HepG2 (cell line): ENCODE results near the gene MCC. TPM values are rescaled to one million over a fixed set of nuclear protein-coding genes. Genes with fewer than 3 reads are reported as not detected.

Source experiments
- ATAC-seq: fragments of 200-7000 bp; cut with Tn5 transposase; 3 replicates; pipeline ENCODE4 v1.9.1; 2020; ENCODE audit warnings: mild to moderate bottlenecking, moderate library complexity
- BruUV-seq: library from RNA; stranded (reverse); fragments of 400-500 nt; replicated peaks from 2 replicates; lab custom pipeline; 2021; lab: Mats Ljungman, UMichigan
- CTCF ChIA-PET: fragments of 300-600 bp; formaldehyde crosslinking; extraction: SDS; loops from one replicate; lab custom pipeline; 2021; ENCODE audit warnings: low total read pairs, inconsistent platforms, low intra/inter-chr PET ratio; lab: Yijun Ruan, JAX
- POLR2A ChIA-PET: fragments of 350-600 bp; sonication (Branson Sonifier 250); formaldehyde crosslinking; loops from one replicate; lab custom pipeline; 2020; ENCODE audit warnings: antibody characterized with exemption, inconsistent platforms; lab: Yijun Ruan, JAX
- DNase-seq: peaks from one replicate; pipeline ENCODE4 v3.0.0-alpha.2; 2015; ENCODE audit warnings: low spot score
- FAIRE-seq: peaks from 3 replicates; lab custom pipeline; 2011; peaks lifted over from hg19 to GRCh38; lab: Jason Lieb, UNC
- H2AFZ ChIP-seq: one replicate; pipeline ENCODE4 v1.6.1; 2011; ENCODE audit warnings: low read length, inconsistent platforms
- H3K27ac ChIP-seq: fragments of 300-600 bp; 3 replicates; pipeline ENCODE4 v1.8.0; 2011; ENCODE audit warnings: mixed run types, mild to moderate bottlenecking, mixed read lengths, low read length, inconsistent platforms; ENCODE audit not compliant: insufficient read depth; ENCODE audit errors: extremely low read length
- H3K27me3 ChIP-seq, 2 experiments: fragments of 200-600 bp in 1 of 2; 2 replicates in 1 of 2; 3 replicates in 1 of 2; pipeline versions ENCODE4 v1.6.0 to v1.8.0; 2011; ENCODE audit warnings: low read length in 2 of 2, mild to moderate bottlenecking in 2 of 2, moderate library complexity in 2 of 2, inconsistent platforms in 1 of 2; ENCODE audit not compliant: insufficient read depth in 2 of 2, control insufficient read depth in 1 of 2
- H3K36me3 ChIP-seq, 2 experiments: fragments of 200-600 bp in 1 of 2; replicated peaks in 1 of 2; 2 replicates in 1 of 2; 3 replicates in 1 of 2; pipeline versions ENCODE4 v1.5.1 to v1.8.0; 2011; ENCODE audit warnings: low read length in 2 of 2, inconsistent platforms in 1 of 2; ENCODE audit not compliant: insufficient read depth in 2 of 2, control insufficient read depth in 1 of 2
- H3K4me1 ChIP-seq: 2 replicates; pipeline ENCODE4 v1.5.1; 2012; ENCODE audit warnings: low read length, inconsistent platforms; ENCODE audit not compliant: insufficient read depth
- H3K4me2 ChIP-seq: 2 replicates; pipeline ENCODE4 v1.6.0; 2011; ENCODE audit warnings: low read depth, low read length, inconsistent platforms
- H3K4me3 ChIP-seq, 3 experiments: fragments of 200-600 bp in 1 of 3; sonication (generic), shearing (Covaris generic) in 1 of 3; replicated peaks in 1 of 3; 2 replicates each; pipeline ENCODE4 v1.5.1; 2011 to 2016; ENCODE audit warnings: low read length in 3 of 3, inconsistent platforms in 2 of 3, low read depth in 2 of 3, mild to moderate bottlenecking in 2 of 3, control low read depth in 1 of 3, mixed read lengths in 1 of 3; ENCODE audit not compliant: insufficient read depth in 1 of 3
- H3K79me2 ChIP-seq: one replicate; pipeline ENCODE4 v1.6.1; 2011; ENCODE audit warnings: low read length, inconsistent platforms; ENCODE audit not compliant: insufficient read depth
- H3K9ac ChIP-seq: 2 replicates; pipeline ENCODE4 v1.6.0; 2011; ENCODE audit warnings: mild to moderate bottlenecking, low read depth, low read length, inconsistent platforms; ENCODE audit not compliant: insufficient read depth
- H3K9me3 ChIP-seq: 2 replicates; pipeline ENCODE4 v1.5.1; 2012; ENCODE audit warnings: mild to moderate bottlenecking, low read length
- H4K20me1 ChIP-seq: 2 replicates; pipeline ENCODE4 v1.6.0; 2011; ENCODE audit warnings: inconsistent platforms, mild to moderate bottlenecking, low read length, moderate library complexity; ENCODE audit not compliant: insufficient read depth
- FLYWCH1 ChIP-seq: sonication (generic); formaldehyde crosslinking; IDR thresholded peaks from 2 replicates; pipeline ENCODE4 v1.8.1; 2023; ENCODE audit warnings: mild to moderate bottlenecking, missing genetic modification reagents
- PAF1 ChIP-seq: IDR thresholded peaks from 2 replicates; pipeline ENCODE4 v1.6.1; 2016; ENCODE audit warnings: missing genetic modification reagents, missing compliant biosample characterization
- PCBP1 ChIP-seq: fragments of 200-400 bp; formaldehyde crosslinking; IDR thresholded peaks from 2 replicates; pipeline ENCODE4 v1.6.1; 2017; ENCODE audit warnings: mild to moderate bottlenecking, low read depth, low read length, borderline replicate concordance
- SRF ChIP-seq: IDR thresholded peaks from 2 replicates; pipeline ENCODE4 v1.6.1; 2011; ENCODE audit warnings: mild to moderate bottlenecking, low read depth, low read length, moderate library complexity
- TOE1 ChIP-seq: sonication (generic); formaldehyde crosslinking; IDR thresholded peaks from 2 replicates; pipeline ENCODE4 v1.4.0; 2020; ENCODE audit warnings: mild to moderate bottlenecking, missing genetic modification reagents
- ZNF484 ChIP-seq: sonication (generic); formaldehyde crosslinking; IDR thresholded peaks from 2 replicates; pipeline ENCODE4 v1.5.1; 2020; ENCODE audit warnings: mild to moderate bottlenecking, low read depth, missing genetic modification reagents, borderline replicate concordance
- ZNF552 ChIP-seq: sonication (generic); formaldehyde crosslinking; IDR thresholded peaks from 2 replicates; pipeline ENCODE4 v1.9.0; 2022; ENCODE audit warnings: missing genetic modification reagents, mild to moderate bottlenecking, borderline replicate concordance
- ZNF749 ChIP-seq: sonication (generic); formaldehyde crosslinking; IDR thresholded peaks from 2 replicates; pipeline ENCODE4 v1.8.0; 2022; ENCODE audit warnings: mild to moderate bottlenecking, missing genetic modification reagents, moderate library complexity, borderline replicate concordance
- ZNF788 ChIP-seq: sonication (generic); formaldehyde crosslinking; IDR thresholded peaks from 2 replicates; pipeline ENCODE4 v1.5.0; 2020; ENCODE audit warnings: mild to moderate bottlenecking, missing genetic modification reagents, borderline replicate concordance
- WGBS: methylation state at CpG from one replicate; pipeline ENCODE4 v1.1.6; 2017; ENCODE audit warnings: low lambda C conversion rate; 5-methylcytosine and 5-hydroxymethylcytosine counted together
- in situ Hi-C: cut with HindIII; loops from 2 replicates; pipeline ENCODE4 v1.10.0; 2017; ENCODE audit warnings: low pct_unique_long_range_greater_than_20kb; ENCODE audit not compliant: extremely low pct_ligation_motif_present
- intact Hi-C: fragments of 100-400 bp; cut with micrococcal nuclease; formaldehyde crosslinking; loops from one replicate; pipeline ENCODE4 v1.10.0; 2022; ENCODE audit not compliant: unreplicated experiment
- polyA plus RNA-seq, 8 experiments: library from polyadenylated mRNA; depleted of rRNA in 3 of 8; stranded (reverse) in 7 of 8; unstranded in 1 of 8; fragments of >200 nt; fragmentation: Illumina TruSeq in 4 of 8; extraction: Trizol in 4 of 8; gene quantifications; 2 replicates each; pipeline versions ENCODE4 v1.2.1 to v1.2.3, GENCODE V29; 2011 to 2016; ENCODE audit warnings: low read depth in 4 of 8, missing spikeins in 1 of 8, mixed read lengths in 1 of 8; ENCODE audit not compliant: insufficient read depth in 1 of 8
- total RNA-seq, 5 experiments: library from RNA; depleted of rRNA; stranded (reverse); fragments of >200 nt; fragmentation: Illumina TruSeq; extraction: Trizol; gene quantifications; 2 replicates each; pipeline ENCODE4 v1.2.3, GENCODE V29; 2016; ENCODE audit warnings: low read depth in 1 of 5
- TF ChIP-seq, protein P1 (sequence below), 2 experiments: sonication (generic) in 1 of 2; formaldehyde crosslinking in 1 of 2; IDR thresholded peaks; 2 replicates each; pipeline versions ENCODE4 v1.4.0 to v1.6.1; 2018 to 2020; ENCODE audit warnings: missing genetic modification reagents in 2 of 2, borderline replicate concordance in 1 of 2, low read depth in 1 of 2, mild to moderate bottlenecking in 1 of 2, missing biosample characterization in 1 of 2
- TF ChIP-seq, protein P2 (sequence below): sonication (generic); formaldehyde crosslinking; IDR thresholded peaks from 2 replicates; pipeline ENCODE4 v1.4.0; 2020; ENCODE audit warnings: mild to moderate bottlenecking, missing genetic modification reagents

Gene MCC
- total and polyA plus RNA-seq, 2 of the 13 experiments (the other 11 are each of a cell fraction or from before 2014, with no cell fraction given): 0.55 to 2.4 TPM

DNA sequence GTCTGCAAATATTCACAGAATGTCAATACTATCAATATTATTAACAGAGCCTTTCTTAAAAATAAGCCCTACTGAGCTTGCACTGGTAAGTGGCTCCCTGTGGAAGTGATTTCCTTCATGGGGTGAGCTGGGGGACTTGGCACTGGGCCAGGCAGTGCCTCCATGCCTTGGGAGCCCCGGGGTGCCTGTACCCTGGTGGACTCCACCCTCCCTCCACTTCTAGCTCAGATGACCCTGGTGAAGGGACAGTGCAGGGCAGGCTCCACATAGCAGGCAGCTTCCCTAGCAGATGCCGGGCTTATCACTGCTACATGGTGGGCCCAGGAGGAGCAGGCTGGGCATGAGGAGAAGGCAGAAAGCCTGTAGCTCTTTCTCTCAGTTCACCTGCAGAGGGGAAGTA, 392.4 kb downstream of the MCC start:
- H3K36me3 ChIP-seq: no peaks in the 10 kb centered on the region
- no peaks in the 10 kb centered on the region for H3K4me1 ChIP-seq
- FAIRE-seq (no peak), DNase-seq (no peak), ATAC-seq (no peak)
- no peaks in the 10 kb centered on the region for H3K27me3 ChIP-seq
- POLR2A ChIA-PET: no interaction called here
- H3K4me2 ChIP-seq: no peak overlapping the region
- intact Hi-C loops (no loop called here), in situ Hi-C loops (no loop called here)
- no peak overlapping the region for H3K9ac ChIP-seq
- no peak overlapping the region for H2AFZ ChIP-seq
- no peak overlapping the region for H3K4me3 ChIP-seq
- no peak overlapping the region for H3K27ac ChIP-seq
- no TSS peak for BruUV-seq
- H3K79me2 ChIP-seq: no peaks in the 10 kb centered on the region
- no peaks in the 10 kb centered on the region for H4K20me1 ChIP-seq
- TF ChIP-seq, protein P1, sequence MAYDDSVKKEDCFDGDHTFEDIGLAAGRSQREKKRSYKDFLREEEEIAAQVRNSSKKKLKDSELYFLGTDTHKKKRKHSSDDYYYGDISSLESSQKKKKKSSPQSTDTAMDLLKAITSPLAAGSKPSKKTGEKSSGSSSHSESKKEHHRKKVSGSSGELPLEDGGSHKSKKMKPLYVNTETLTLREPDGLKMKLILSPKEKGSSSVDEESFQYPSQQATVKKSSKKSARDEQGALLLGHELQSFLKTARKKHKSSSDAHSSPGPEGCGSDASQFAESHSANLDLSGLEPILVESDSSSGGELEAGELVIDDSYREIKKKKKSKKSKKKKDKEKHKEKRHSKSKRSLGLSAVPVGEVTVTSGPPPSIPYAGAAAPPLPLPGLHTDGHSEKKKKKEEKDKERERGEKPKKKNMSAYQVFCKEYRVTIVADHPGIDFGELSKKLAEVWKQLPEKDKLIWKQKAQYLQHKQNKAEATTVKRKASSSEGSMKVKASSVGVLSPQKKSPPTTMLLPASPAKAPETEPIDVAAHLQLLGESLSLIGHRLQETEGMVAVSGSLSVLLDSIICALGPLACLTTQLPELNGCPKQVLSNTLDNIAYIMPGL (CRISPR knock-in tag; IDR thresholded peaks at IDR 0.05; ENCODE audit: borderline replicate concordance in 1 of 2, low read depth in 1 of 2): no peak
- TF ChIP-seq FLYWCH1 (CRISPR knock-in tag) (no peak), PCBP1 (no peak), ZNF749 (CRISPR knock-in tag) (no peak), ZNF552 (CRISPR knock-in tag) (no peak), TOE1 (CRISPR knock-in tag) (no peak), ZNF788 (CRISPR knock-in tag) (no peak), SRF (no peak), PAF1 (CRISPR knock-in tag) (no peak), ZNF484 (CRISPR knock-in tag) (no peak)
- TF ChIP-seq, protein P2, sequence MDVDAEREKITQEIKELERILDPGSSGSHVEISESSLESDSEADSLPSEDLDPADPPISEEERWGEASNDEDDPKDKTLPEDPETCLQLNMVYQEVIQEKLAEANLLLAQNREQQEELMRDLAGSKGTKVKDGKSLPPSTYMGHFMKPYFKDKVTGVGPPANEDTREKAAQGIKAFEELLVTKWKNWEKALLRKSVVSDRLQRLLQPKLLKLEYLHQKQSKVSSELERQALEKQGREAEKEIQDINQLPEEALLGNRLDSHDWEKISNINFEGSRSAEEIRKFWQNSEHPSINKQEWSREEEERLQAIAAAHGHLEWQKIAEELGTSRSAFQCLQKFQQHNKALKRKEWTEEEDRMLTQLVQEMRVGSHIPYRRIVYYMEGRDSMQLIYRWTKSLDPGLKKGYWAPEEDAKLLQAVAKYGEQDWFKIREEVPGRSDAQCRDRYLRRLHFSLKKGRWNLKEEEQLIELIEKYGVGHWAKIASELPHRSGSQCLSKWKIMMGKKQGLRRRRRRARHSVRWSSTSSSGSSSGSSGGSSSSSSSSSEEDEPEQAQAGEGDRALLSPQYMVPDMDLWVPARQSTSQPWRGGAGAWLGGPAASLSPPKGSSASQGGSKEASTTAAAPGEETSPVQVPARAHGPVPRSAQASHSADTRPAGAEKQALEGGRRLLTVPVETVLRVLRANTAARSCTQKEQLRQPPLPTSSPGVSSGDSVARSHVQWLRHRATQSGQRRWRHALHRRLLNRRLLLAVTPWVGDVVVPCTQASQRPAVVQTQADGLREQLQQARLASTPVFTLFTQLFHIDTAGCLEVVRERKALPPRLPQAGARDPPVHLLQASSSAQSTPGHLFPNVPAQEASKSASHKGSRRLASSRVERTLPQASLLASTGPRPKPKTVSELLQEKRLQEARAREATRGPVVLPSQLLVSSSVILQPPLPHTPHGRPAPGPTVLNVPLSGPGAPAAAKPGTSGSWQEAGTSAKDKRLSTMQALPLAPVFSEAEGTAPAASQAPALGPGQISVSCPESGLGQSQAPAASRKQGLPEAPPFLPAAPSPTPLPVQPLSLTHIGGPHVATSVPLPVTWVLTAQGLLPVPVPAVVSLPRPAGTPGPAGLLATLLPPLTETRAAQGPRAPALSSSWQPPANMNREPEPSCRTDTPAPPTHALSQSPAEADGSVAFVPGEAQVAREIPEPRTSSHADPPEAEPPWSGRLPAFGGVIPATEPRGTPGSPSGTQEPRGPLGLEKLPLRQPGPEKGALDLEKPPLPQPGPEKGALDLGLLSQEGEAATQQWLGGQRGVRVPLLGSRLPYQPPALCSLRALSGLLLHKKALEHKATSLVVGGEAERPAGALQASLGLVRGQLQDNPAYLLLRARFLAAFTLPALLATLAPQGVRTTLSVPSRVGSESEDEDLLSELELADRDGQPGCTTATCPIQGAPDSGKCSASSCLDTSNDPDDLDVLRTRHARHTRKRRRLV (CRISPR knock-in tag): no peak
- CTCF ChIA-PET: no interaction called here
- H3K9me3 ChIP-seq: no peaks in the 10 kb centered on the region
- WGBS: no CpG with 5 or more reads among the region's 2 CpGs
